Measurements from ENCODE around the gene COL5A2. TPM values are rescaled to one million over a fixed set of nuclear protein-coding genes. Genes with fewer than 3 reads are reported as not detected.

The COL5A2 gene
- total and polyA plus RNA-seq, 2 donors (not counting 3 experiments of a cell fraction or from before 2014, with no cell fraction given), result 47.4 to 123 TPM

DNA sequence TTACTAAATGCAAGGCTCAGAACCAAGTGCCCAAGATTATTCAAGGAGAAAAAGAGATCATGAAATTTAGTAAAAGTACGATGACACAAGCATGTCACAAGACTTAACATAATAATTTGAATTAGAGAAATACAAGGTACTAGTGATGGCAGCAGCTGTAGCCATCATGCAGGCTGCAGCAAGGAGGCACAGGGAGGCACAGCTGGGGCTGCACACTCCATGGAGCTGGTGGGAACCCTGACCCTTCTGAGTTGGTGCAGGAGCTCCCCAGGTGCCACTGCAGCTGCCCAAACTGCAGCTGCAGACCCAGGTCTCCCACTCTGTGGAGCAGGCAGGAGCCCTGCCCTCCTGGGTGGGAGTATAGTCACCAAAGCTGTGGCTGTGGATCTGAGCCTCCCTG is 159.4 kb downstream of the COL5A2 start:
- Histone ChIP-seq H3K27ac (ENCODE audit: insufficient read depth, low read depth, low read length) (no peak overlapping the region), H3K4me1 (ENCODE audit: control insufficient read depth, extremely low read depth, insufficient read depth, low read length) (peaks cover 6% of the 10 kb centered on the region), H3K9me1 (replicated peaks; ENCODE audit: control insufficient read depth, extremely low read depth, insufficient read depth, low read length) (no peaks in the 10 kb centered on the region), H2AFZ (ENCODE audit: low read depth, low read length) (no peak overlapping the region), H3K9ac (replicated peaks; ENCODE audit: extremely low read depth, insufficient read depth, low read length) (no peak overlapping the region), H3K4me3 (replicated peaks in 1 of 3; ENCODE audit: insufficient read depth in 1 of 3, low read depth in 1 of 3, low read length in 3 of 3) (no peak overlapping the region), H3K9me3 (replicated peaks; ENCODE audit: control insufficient read depth, insufficient read depth, low read length) (no peaks in the 10 kb centered on the region), H3K79me2 (ENCODE audit: control insufficient read depth, insufficient read depth, low read length) (no peaks in the 10 kb centered on the region), H3K4me2 (ENCODE audit: insufficient read depth, low read length) (no peak overlapping the region), H3K36me3 (ENCODE audit: control insufficient read depth in 2 of 2, extremely low read depth in 1 of 2, insufficient read depth in 2 of 2, low read length in 2 of 2) (no peaks in the 10 kb centered on the region), H3K27me3 (ENCODE audit: control insufficient read depth in 2 of 2, insufficient read depth in 2 of 2, low read length in 2 of 2) (no peaks in the 10 kb centered on the region), H4K20me1 (replicated peaks; ENCODE audit: control insufficient read depth, extremely low read depth, insufficient read depth, low read length) (no peaks in the 10 kb centered on the region)
- dilution Hi-C loops (cut with MboI; ENCODE audit: extremely low pct_ligation_motif_present, low sequenced_read_pairs) (no loop called here), intact Hi-C loops (cut with micrococcal nuclease) (no loop called here)
- FAIRE-seq, result no peak
- no peak for DNase-seq (ENCODE audit: low read depth, low spot score)
- ChIA-PET CTCF (interaction anchor here (0.6 kb wide), 1 partner anchor 227 kb away, joined by 3 read pairs; no protein-coding TSS in a partner anchor), POLR2A (no interaction called here)
- TF ChIP-seq, protein P1, sequence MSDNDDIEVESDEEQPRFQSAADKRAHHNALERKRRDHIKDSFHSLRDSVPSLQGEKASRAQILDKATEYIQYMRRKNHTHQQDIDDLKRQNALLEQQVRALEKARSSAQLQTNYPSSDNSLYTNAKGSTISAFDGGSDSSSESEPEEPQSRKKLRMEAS (IDR thresholded peaks at IDR 0.05; ENCODE audit: insufficient read depth, insufficient read length), result no peak
- no peak for TF ChIP-seq JUN (IDR thresholded peaks at IDR 0.05; ENCODE audit: borderline replicate concordance, insufficient read depth, insufficient read length, low read depth)
- no peak for TF ChIP-seq POLR2A (IDR thresholded peaks at IDR 0.05; ENCODE audit: low read depth, low read length)
- TF ChIP-seq, protein P2, sequence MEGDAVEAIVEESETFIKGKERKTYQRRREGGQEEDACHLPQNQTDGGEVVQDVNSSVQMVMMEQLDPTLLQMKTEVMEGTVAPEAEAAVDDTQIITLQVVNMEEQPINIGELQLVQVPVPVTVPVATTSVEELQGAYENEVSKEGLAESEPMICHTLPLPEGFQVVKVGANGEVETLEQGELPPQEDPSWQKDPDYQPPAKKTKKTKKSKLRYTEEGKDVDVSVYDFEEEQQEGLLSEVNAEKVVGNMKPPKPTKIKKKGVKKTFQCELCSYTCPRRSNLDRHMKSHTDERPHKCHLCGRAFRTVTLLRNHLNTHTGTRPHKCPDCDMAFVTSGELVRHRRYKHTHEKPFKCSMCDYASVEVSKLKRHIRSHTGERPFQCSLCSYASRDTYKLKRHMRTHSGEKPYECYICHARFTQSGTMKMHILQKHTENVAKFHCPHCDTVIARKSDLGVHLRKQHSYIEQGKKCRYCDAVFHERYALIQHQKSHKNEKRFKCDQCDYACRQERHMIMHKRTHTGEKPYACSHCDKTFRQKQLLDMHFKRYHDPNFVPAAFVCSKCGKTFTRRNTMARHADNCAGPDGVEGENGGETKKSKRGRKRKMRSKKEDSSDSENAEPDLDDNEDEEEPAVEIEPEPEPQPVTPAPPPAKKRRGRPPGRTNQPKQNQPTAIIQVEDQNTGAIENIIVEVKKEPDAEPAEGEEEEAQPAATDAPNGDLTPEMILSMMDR (IDR thresholded peaks at IDR 0.05; ENCODE audit: extremely low read depth in 1 of 2, insufficient read depth in 1 of 2, low read depth in 1 of 2, low read length in 2 of 2), result no peak
- no peak for TF ChIP-seq MYC (IDR thresholded peaks at IDR 0.05; ENCODE audit: low read depth, low read length)
- TF ChIP-seq GATA2 (IDR thresholded peaks at IDR 0.05; ENCODE audit: insufficient read depth, insufficient read length, low read depth, low read length), result no peak
- no peak for TF ChIP-seq EZH2 (IDR thresholded peaks at IDR 0.05; ENCODE audit: borderline replicate concordance, low read depth, low read length, severe bottlenecking)
- no TSS peak for BruUV-seq (replicated peaks)

All from endothelial cell of umbilical vein (primary cell).